ACC112 (cell line): Measurements from ENCODE around the gene SYVN1.

Experiments
- H2AFZ ChIP-seq: fragments of 200-600 bp; sonication (generic); one replicate; pipeline ENCODE4 v1.6.0; 2017; ENCODE audit warnings: antibody characterized with exemption, low read length; ENCODE audit not compliant: unreplicated experiment
- H3K27ac ChIP-seq: fragments of 200-600 bp; sonication (generic); 2 replicates; pipeline ENCODE4 v1.5.1; 2014; ENCODE audit warnings: low read depth, mild to moderate bottlenecking, antibody characterized with exemption, low read length, moderate library complexity
- H3K27me3 ChIP-seq: fragments of 200-600 bp; sonication (generic); 2 replicates; pipeline ENCODE4 v1.6.1; 2014; ENCODE audit warnings: mild to moderate bottlenecking, antibody characterized with exemption, low read length, moderate library complexity, mixed read lengths; ENCODE audit not compliant: insufficient read depth
- H3K36me3 ChIP-seq: fragments of 200-600 bp; sonication (generic); 2 replicates; pipeline ENCODE4 v1.6.1; 2016; ENCODE audit warnings: mild to moderate bottlenecking, antibody characterized with exemption, low read length, moderate library complexity, mixed read lengths; ENCODE audit not compliant: insufficient read depth
- H3K4me1 ChIP-seq: fragments of 200-600 bp; sonication (generic); one replicate; pipeline ENCODE4 v1.6.1; 2016; ENCODE audit warnings: low read length, mixed read lengths; ENCODE audit not compliant: insufficient read depth, unreplicated experiment, control insufficient read depth
- H3K4me3 ChIP-seq: fragments of 200-600 bp; sonication (generic); 2 replicates; pipeline ENCODE4 v1.5.1; 2014; ENCODE audit warnings: mild to moderate bottlenecking, low read depth, low read length
- H3K79me2 ChIP-seq: fragments of 200-600 bp; sonication (generic); one replicate; pipeline ENCODE4 v1.6.0; 2016; ENCODE audit warnings: low read length; ENCODE audit not compliant: control insufficient read depth, unreplicated experiment, insufficient read depth

The SYVN1 gene

GRCh38 chr11:65167656-65168055 is 33.3 kb upstream of the SYVN1 start:
- H3K4me1 ChIP-seq: peaks cover 7% of the 10 kb centered on the region
- H3K4me3 ChIP-seq: no peak overlapping the region
- no peaks in the 10 kb centered on the region for H3K36me3 ChIP-seq
- H3K27me3 ChIP-seq: no peaks in the 10 kb centered on the region
- no peak overlapping the region for H3K27ac ChIP-seq
- no peaks in the 10 kb centered on the region for H3K79me2 ChIP-seq
- no peak overlapping the region for H2AFZ ChIP-seq

- Histone ChIP-seq H2AFZ (no peak overlapping the region), H3K79me2 (no peaks in the 10 kb centered on the region), H3K4me1 (peaks cover 7% of the 10 kb centered on the region), H3K27ac (no peak overlapping the region), H3K27me3 (no peaks in the 10 kb centered on the region), H3K4me3 (no peak overlapping the region), H3K36me3 (no peaks in the 10 kb centered on the region)
Observed at GRCh38 chr11:65166893-65167292, 32.6 kb upstream of the SYVN1 start.

- H2AFZ ChIP-seq: peak overlapping the region; percentile 98
Observed at GRCh38 chr11:65165410-65166317, 31.3 kb upstream of the SYVN1 start.

GRCh38 chr11:65163684-65164083 is 29.4 kb upstream of the SYVN1 start:
- H3K79me2 ChIP-seq: no peaks in the 10 kb centered on the region
- no peak overlapping the region for H3K4me3 ChIP-seq
- H3K36me3 ChIP-seq: no peaks in the 10 kb centered on the region
- H2AFZ ChIP-seq: no peak overlapping the region
- H3K27ac ChIP-seq: no peak overlapping the region
- H3K4me1 ChIP-seq: peaks cover 7% of the 10 kb centered on the region
- H3K27me3 ChIP-seq: no peaks in the 10 kb centered on the region

More at GRCh38 chr11:65165410-65166317, 31.3 kb upstream of the SYVN1 start:
- Histone ChIP-seq H3K79me2 (no peaks in the 10 kb centered on the region), H3K4me1 (peaks cover 7% of the 10 kb centered on the region), H3K36me3 (no peaks in the 10 kb centered on the region), H3K27me3 (no peaks in the 10 kb centered on the region), H3K27ac (peak overlapping the region; percentile 4; the same call in 1 of the 2 replicates), H3K4me3 (peak overlapping the region; percentile 63)

GRCh38 chr11:65160643-65161042 is 26.3 kb upstream of the SYVN1 start:
- no peaks in the 10 kb centered on the region for H3K27me3 ChIP-seq
- H3K4me1 ChIP-seq: peaks cover 3% of the 10 kb centered on the region
- no peaks in the 10 kb centered on the region for H3K79me2 ChIP-seq
- no peak overlapping the region for H3K27ac ChIP-seq
- no peaks in the 10 kb centered on the region for H3K36me3 ChIP-seq
- no peak overlapping the region for H3K4me3 ChIP-seq
- no peak overlapping the region for H2AFZ ChIP-seq

GRCh38 chr11:65159012-65159411 is 24.7 kb upstream of the SYVN1 start:
- Histone ChIP-seq H2AFZ (no peak overlapping the region), H3K27me3 (no peaks in the 10 kb centered on the region), H3K4me3 (no peak overlapping the region), H3K27ac (no peak overlapping the region), H3K79me2 (no peaks in the 10 kb centered on the region), H3K4me1 (no peaks in the 10 kb centered on the region), H3K36me3 (no peaks in the 10 kb centered on the region)

GRCh38 chr11:65157336-65157735 is 23.0 kb upstream of the SYVN1 start:
- H3K27ac ChIP-seq: no peak overlapping the region
- H3K4me3 ChIP-seq: no peak overlapping the region
- H3K79me2 ChIP-seq: no peaks in the 10 kb centered on the region
- H3K4me1 ChIP-seq: no peaks in the 10 kb centered on the region
- no peaks in the 10 kb centered on the region for H3K27me3 ChIP-seq
- no peak overlapping the region for H2AFZ ChIP-seq
- no peaks in the 10 kb centered on the region for H3K36me3 ChIP-seq

- Histone ChIP-seq H3K27me3 (no peaks in the 10 kb centered on the region), H3K36me3 (no peaks in the 10 kb centered on the region), H3K27ac (no peak overlapping the region), H3K79me2 (no peaks in the 10 kb centered on the region), H3K4me1 (no peaks in the 10 kb centered on the region), H3K4me3 (no peak overlapping the region), H2AFZ (no peak overlapping the region)
Observed at GRCh38 chr11:65156926-65157325, 22.6 kb upstream of the SYVN1 start.

GRCh38 chr11:65156256-65156655 is 21.9 kb upstream of the SYVN1 start:
- Histone ChIP-seq H3K4me1 (no peaks in the 10 kb centered on the region), H3K27me3 (no peaks in the 10 kb centered on the region), H2AFZ (no peak overlapping the region), H3K79me2 (no peaks in the 10 kb centered on the region), H3K4me3 (no peak overlapping the region), H3K27ac (no peak overlapping the region), H3K36me3 (no peaks in the 10 kb centered on the region)

- Histone ChIP-seq H2AFZ (no peak overlapping the region), H3K4me3 (no peak overlapping the region), H3K27ac (no peak overlapping the region), H3K27me3 (no peaks in the 10 kb centered on the region), H3K36me3 (no peaks in the 10 kb centered on the region), H3K4me1 (peaks cover 10% of the 10 kb centered on the region), H3K79me2 (no peaks in the 10 kb centered on the region)
Observed at GRCh38 chr11:65152122-65152521, 17.8 kb upstream of the SYVN1 start.

- Histone ChIP-seq H3K27me3 (no peaks in the 10 kb centered on the region), H3K4me1 (peaks cover 10% of the 10 kb centered on the region), H3K27ac (no peak overlapping the region), H3K79me2 (no peaks in the 10 kb centered on the region), H3K36me3 (no peaks in the 10 kb centered on the region), H2AFZ (no peak overlapping the region), H3K4me3 (no peak overlapping the region)
Observed at GRCh38 chr11:65151331-65151899, 17.1 kb upstream of the SYVN1 start.
